Trophoblast cell (in vitro differentiated cells and primary cell): ENCODE results near the gene EHF.

ENCODE experiments used
- DNase-seq, 2 donors: peaks; one replicate each; pipeline ENCODE4 v3.0.0-alpha.2; 2016
- H2AFZ ChIP-seq: 2 replicates; pipeline ENCODE4 v1.6.1; 2013; ENCODE audit warnings: low read length, moderate library complexity, mild to moderate bottlenecking; ENCODE audit not compliant: insufficient read depth, poor library complexity
- H2AK5ac ChIP-seq: 2 replicates; pipeline ENCODE4 v1.6.1; 2013; ENCODE audit warnings: mild to moderate bottlenecking, low read length
- H2BK120ac ChIP-seq: 2 replicates; pipeline ENCODE4 v1.6.1; 2013; ENCODE audit warnings: low read length, mild to moderate bottlenecking, moderate library complexity; ENCODE audit not compliant: insufficient read depth, poor library complexity
- H2BK12ac ChIP-seq: 2 replicates; pipeline ENCODE4 v1.6.1; 2013; ENCODE audit warnings: mild to moderate bottlenecking, low read length, moderate library complexity
- H2BK5ac ChIP-seq: 2 replicates; pipeline ENCODE4 v1.6.1; 2013; ENCODE audit warnings: low read length, low read depth, moderate library complexity, mild to moderate bottlenecking; ENCODE audit not compliant: poor library complexity
- H3K14ac ChIP-seq: 2 replicates; pipeline ENCODE4 v1.6.1; 2013; ENCODE audit warnings: mild to moderate bottlenecking, low read length
- H3K18ac ChIP-seq: 2 replicates; pipeline ENCODE4 v1.6.1; 2013; ENCODE audit warnings: mild to moderate bottlenecking, low read length
- H3K23ac ChIP-seq: 2 replicates; pipeline ENCODE4 v1.6.1; 2013; ENCODE audit warnings: low read length
- H3K27ac ChIP-seq: 2 replicates; pipeline ENCODE4 v1.5.1; 2013; ENCODE audit warnings: low read depth, mild to moderate bottlenecking, inconsistent platforms, low read length, moderate library complexity
- H3K27me3 ChIP-seq: 2 replicates; pipeline ENCODE4 v1.6.1; 2013; ENCODE audit warnings: inconsistent platforms, mild to moderate bottlenecking, low read length, moderate library complexity; ENCODE audit not compliant: insufficient read depth
- H3K36me3 ChIP-seq, 2 experiments: 1 replicate in 1 of 2; 2 replicates in 1 of 2; pipeline ENCODE4 v1.6.1; 2013; ENCODE audit warnings: low read length in 2 of 2, mild to moderate bottlenecking in 2 of 2, moderate library complexity in 1 of 2; ENCODE audit not compliant: insufficient read depth in 2 of 2, control insufficient read depth in 1 of 2
- H3K4ac ChIP-seq: 2 replicates; pipeline ENCODE4 v1.6.1; 2013; ENCODE audit warnings: low read depth, mild to moderate bottlenecking, low read length, moderate library complexity
- H3K4me1 ChIP-seq, 2 experiments: 1 replicate in 1 of 2; 2 replicates in 1 of 2; pipeline ENCODE4 v1.6.1; 2013; ENCODE audit warnings: low read length in 2 of 2, mild to moderate bottlenecking in 2 of 2, moderate library complexity in 1 of 2; ENCODE audit not compliant: insufficient read depth in 2 of 2, control insufficient read depth in 1 of 2
- H3K4me2 ChIP-seq: 2 replicates; pipeline ENCODE4 v1.6.1; 2013; ENCODE audit warnings: inconsistent platforms, mild to moderate bottlenecking, low read length, moderate library complexity
- H3K4me3 ChIP-seq: 2 replicates; pipeline ENCODE4 v1.5.1; 2013; ENCODE audit warnings: mild to moderate bottlenecking, low read depth, low read length, inconsistent platforms
- H3K79me1 ChIP-seq: one replicate; pipeline ENCODE4 v1.6.1; 2013; ENCODE audit warnings: low read length
- H3K79me2 ChIP-seq: 2 replicates; pipeline ENCODE4 v1.6.1; 2013; ENCODE audit warnings: low read length, mild to moderate bottlenecking; ENCODE audit not compliant: control insufficient read depth, insufficient read depth, poor library complexity
- H3K9ac ChIP-seq: 2 replicates; pipeline ENCODE4 v1.6.1; 2013; ENCODE audit warnings: mild to moderate bottlenecking, low read length
- H3K9me3 ChIP-seq: 2 replicates; pipeline ENCODE4 v1.6.1; 2013; ENCODE audit warnings: low read depth, mild to moderate bottlenecking, control low read depth, inconsistent platforms, low read length; ENCODE audit not compliant: insufficient read depth
- H4K12ac ChIP-seq: 2 replicates; pipeline ENCODE4 v1.6.1; 2013; ENCODE audit warnings: low read depth, mild to moderate bottlenecking, low read length, moderate library complexity
- H4K8ac ChIP-seq: 2 replicates; pipeline ENCODE4 v1.6.1; 2013; ENCODE audit warnings: low read depth, mild to moderate bottlenecking, low read length, moderate library complexity
- H4K91ac ChIP-seq: one replicate; pipeline ENCODE4 v1.6.1; 2013; ENCODE audit warnings: low read depth, mild to moderate bottlenecking, low read length, moderate library complexity
- whole genome bisulfite sequencing: extraction: QIAGEN DNeasy Blood & Tissue Kit; methylation state at CpG from one replicate; pipeline ENCODE4 v1.1.7; 2013; ENCODE audit warnings: missing lambda C conversion rate; ENCODE audit not compliant: insufficient read length, insufficient coverage; ENCODE audit errors: extremely low coverage; 5-methylcytosine and 5-hydroxymethylcytosine counted together

EHF gene

GRCh38 chr11:34642873-34643272 lies 22.0 kb downstream of the EHF start:
- no peaks in the 10 kb centered on the region for H3K79me1 ChIP-seq
- H3K27ac ChIP-seq, result no peak overlapping the region
- H2BK12ac ChIP-seq, result no peak overlapping the region
- H2AK5ac ChIP-seq, result no peak overlapping the region
- H3K36me3 ChIP-seq, result no peaks in the 10 kb centered on the region
- H3K4ac ChIP-seq, result no peak overlapping the region
- no CpG with 5 or more reads among the region's 6 CpGs for WGBS
- H4K8ac ChIP-seq, result no peak overlapping the region
- no peak for DNase-seq
- no peak overlapping the region for H4K91ac ChIP-seq
- H3K14ac ChIP-seq, result no peak overlapping the region
- H4K12ac ChIP-seq, result no peak overlapping the region
- no peak overlapping the region for H3K4me2 ChIP-seq
- H3K4me3 ChIP-seq, result no peak overlapping the region
- H2BK5ac ChIP-seq, result no peak overlapping the region
- no peak overlapping the region for H2BK120ac ChIP-seq
- H3K9me3 ChIP-seq, result peaks cover 1% of the 10 kb centered on the region
- no peak overlapping the region for H2AFZ ChIP-seq
- H3K4me1 ChIP-seq, result peaks cover 5 to 18% of the 10 kb centered on the region in 2 experiments
- H3K18ac ChIP-seq, result no peak overlapping the region
- H3K9ac ChIP-seq, result no peak overlapping the region
- H3K79me2 ChIP-seq, result no peaks in the 10 kb centered on the region
- no peak overlapping the region for H3K23ac ChIP-seq
- H3K27me3 ChIP-seq, result no peaks in the 10 kb centered on the region

- no peak overlapping the region for H4K12ac ChIP-seq
- peaks cover 1% of the 10 kb centered on the region for H3K9me3 ChIP-seq
- no peak overlapping the region for H3K9ac ChIP-seq
- no peak overlapping the region for H3K23ac ChIP-seq
- no peak overlapping the region for H3K4me2 ChIP-seq
- H2BK120ac ChIP-seq, result no peak overlapping the region
- H3K4me1 ChIP-seq, result peaks cover 5 to 18% of the 10 kb centered on the region in 2 experiments
- DNase-seq, result no peak
- H2AK5ac ChIP-seq, result no peak overlapping the region
- no peaks in the 10 kb centered on the region for H3K79me1 ChIP-seq
- no peak overlapping the region for H3K18ac ChIP-seq
- H2AFZ ChIP-seq, result no peak overlapping the region
- no peaks in the 10 kb centered on the region for H3K79me2 ChIP-seq
- WGBS, result no CpG with 5 or more reads among the region's 3 CpGs
- no peak overlapping the region for H3K4ac ChIP-seq
- H3K14ac ChIP-seq, result no peak overlapping the region
- H3K36me3 ChIP-seq, result no peaks in the 10 kb centered on the region
- H4K8ac ChIP-seq, result no peak overlapping the region
- H3K4me3 ChIP-seq, result no peak overlapping the region
- H2BK5ac ChIP-seq, result no peak overlapping the region
- no peak overlapping the region for H2BK12ac ChIP-seq
- no peaks in the 10 kb centered on the region for H3K27me3 ChIP-seq
- H4K91ac ChIP-seq, result no peak overlapping the region
- no peak overlapping the region for H3K27ac ChIP-seq
Measured at GRCh38 chr11:34643311-34643710, 22.4 kb downstream of the EHF start.

GRCh38 chr11:34643846-34644245 lies 23.0 kb downstream of the EHF start:
- no peak overlapping the region for H3K27ac ChIP-seq
- no peak overlapping the region for H4K91ac ChIP-seq
- no peak overlapping the region for H3K9ac ChIP-seq
- no peak overlapping the region for H3K14ac ChIP-seq
- no peaks in the 10 kb centered on the region for H3K36me3 ChIP-seq
- H2BK120ac ChIP-seq, result no peak overlapping the region
- H4K8ac ChIP-seq, result no peak overlapping the region
- H3K79me1 ChIP-seq, result no peaks in the 10 kb centered on the region
- H3K79me2 ChIP-seq, result no peaks in the 10 kb centered on the region
- H2AFZ ChIP-seq, result no peak overlapping the region
- peaks cover 1% of the 10 kb centered on the region for H3K9me3 ChIP-seq
- H2BK12ac ChIP-seq, result no peak overlapping the region
- H3K27me3 ChIP-seq, result no peaks in the 10 kb centered on the region
- H3K4ac ChIP-seq, result no peak overlapping the region
- DNase-seq, result no peak
- no peak overlapping the region for H2BK5ac ChIP-seq
- peaks cover 5 to 18% of the 10 kb centered on the region in 2 experiments for H3K4me1 ChIP-seq
- no peak overlapping the region for H3K4me2 ChIP-seq
- H3K4me3 ChIP-seq, result no peak overlapping the region
- no peak overlapping the region for H3K18ac ChIP-seq
- no peak overlapping the region for H2AK5ac ChIP-seq
- no CpG with 5 or more reads among the region's 2 CpGs for WGBS
- no peak overlapping the region for H3K23ac ChIP-seq
- H4K12ac ChIP-seq, result no peak overlapping the region

GRCh38 chr11:34644669-34645406 lies 23.9 kb downstream of the EHF start:
- Histone ChIP-seq H3K79me2 (no peaks in the 10 kb centered on the region), H3K4me1 (peaks cover 5 to 14% of the 10 kb centered on the region in 2 experiments), H3K4me2 (no peak overlapping the region), H4K91ac (no peak overlapping the region), H3K9ac (no peak overlapping the region), H4K8ac (no peak overlapping the region), H2BK12ac (no peak overlapping the region), H3K9me3 (peaks cover 1% of the 10 kb centered on the region), H2AK5ac (no peak overlapping the region), H3K23ac (no peak overlapping the region), H3K18ac (no peak overlapping the region), H2BK5ac (no peak overlapping the region), H3K36me3 (no peaks in the 10 kb centered on the region), H3K27me3 (no peaks in the 10 kb centered on the region), H4K12ac (no peak overlapping the region), H3K79me1 (no peaks in the 10 kb centered on the region), H2BK120ac (no peak overlapping the region), H3K27ac (no peak overlapping the region), H2AFZ (no peak overlapping the region), H3K4ac (no peak overlapping the region), H3K14ac (no peak overlapping the region), H3K4me3 (no peak overlapping the region)
- no CpG with 5 or more reads among the region's 9 CpGs for WGBS
- peak in 1 of 2 donors; percentile 47 for DNase-seq
